GM15510 (cell line): ENCODE results near the gene PURB.

Source experiments
- POLR2A ChIP-seq: IDR thresholded peaks from 3 replicates; pipeline ENCODE4 v1.6.1; 2011; ENCODE audit warnings: borderline replicate concordance; ENCODE audit not compliant: insufficient read length; ENCODE audit errors: extremely low read depth

The PURB gene

DNA sequence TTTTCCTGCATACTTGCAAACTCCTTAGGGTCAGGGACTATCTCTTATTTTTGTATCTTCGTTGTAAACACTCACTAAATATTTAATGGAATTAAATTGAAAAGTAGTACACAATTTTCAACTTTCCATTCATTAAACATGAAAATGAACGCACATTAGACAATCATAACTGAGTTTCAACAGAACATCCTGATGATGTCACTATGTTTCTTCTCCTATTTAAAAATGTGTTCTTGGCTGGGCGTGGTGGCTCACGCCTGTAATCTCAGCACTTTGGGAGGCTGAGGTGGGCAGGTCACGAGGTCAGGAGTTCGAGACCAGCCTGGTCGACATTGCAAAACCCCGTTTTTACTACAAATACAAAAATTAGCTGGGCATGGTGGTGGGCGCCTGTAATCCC is 14.1 kb upstream of the PURB start:
- TF ChIP-seq POLR2A = no peak

DNA sequence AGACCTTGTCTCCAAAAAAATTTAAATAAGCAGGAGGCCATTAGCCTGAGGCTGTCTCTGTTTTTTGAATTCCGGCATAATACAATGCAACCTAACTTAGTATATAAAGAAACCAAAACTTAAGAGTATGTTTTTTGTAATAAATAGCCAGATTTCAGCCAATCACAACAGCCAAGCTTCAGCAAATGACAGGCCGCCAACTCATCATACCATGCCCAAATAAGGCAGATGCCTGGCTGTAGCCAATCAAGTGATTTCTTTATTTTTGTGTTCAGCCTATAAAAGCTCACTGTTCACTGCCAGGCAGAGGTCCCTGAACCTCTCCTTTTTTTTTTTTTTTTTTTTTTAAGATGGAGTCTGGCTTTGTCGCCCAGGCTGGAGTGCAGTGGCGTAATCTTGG is 12.7 kb upstream of the PURB start:
- no peak for TF ChIP-seq POLR2A

DNA sequence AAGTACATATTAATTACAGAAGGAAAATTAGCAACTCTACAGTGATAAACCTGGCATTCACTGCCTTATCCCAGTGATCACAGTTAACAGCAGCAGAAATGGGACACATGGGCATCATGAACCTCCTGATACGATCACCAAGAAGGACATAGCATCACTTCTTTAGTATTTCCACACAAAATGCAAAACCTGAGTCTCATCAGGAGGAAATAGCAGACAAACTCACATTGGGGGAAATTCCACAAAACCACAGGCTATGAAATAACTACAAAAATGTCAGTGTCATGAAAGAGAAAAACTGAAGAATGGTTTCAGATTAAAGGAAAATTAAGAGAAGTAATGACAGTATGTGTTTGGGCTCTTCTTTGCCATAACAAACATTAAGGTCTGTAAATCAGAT is 12.0 kb upstream of the PURB start:
- no peak for TF ChIP-seq POLR2A

DNA sequence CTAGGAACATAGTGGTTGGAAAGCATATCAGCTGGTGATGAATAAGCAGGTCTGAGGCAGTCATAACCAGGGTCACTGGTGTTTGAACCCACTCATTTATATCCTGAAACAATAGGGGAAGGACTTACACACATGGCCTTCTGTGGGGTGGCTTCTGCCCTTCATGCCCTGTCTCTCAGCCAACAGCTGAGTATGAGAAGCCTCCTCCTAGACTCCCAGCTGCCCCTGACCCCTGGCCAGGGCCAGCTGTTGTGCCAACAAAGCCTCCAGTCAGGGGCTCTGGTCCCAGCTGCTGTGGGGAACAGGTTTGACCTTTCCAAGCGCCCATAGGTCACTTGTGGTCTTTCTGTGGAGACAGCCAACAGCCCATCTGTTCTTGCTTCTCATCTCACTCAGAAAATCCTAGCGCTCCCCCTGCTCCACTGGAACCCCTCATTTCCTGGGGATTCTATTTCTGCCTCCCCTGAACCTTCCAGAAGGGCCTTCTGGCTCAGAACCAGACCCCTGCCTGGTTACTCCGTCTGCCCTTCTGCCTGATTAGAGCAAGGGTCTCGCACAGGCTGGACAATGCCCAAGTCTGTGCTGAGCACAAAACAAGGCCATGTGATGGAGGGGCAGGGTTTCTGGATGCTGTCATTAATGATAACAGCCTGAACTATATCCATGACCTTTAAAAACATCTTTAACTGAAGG is 9.7 kb upstream of the PURB start:
- TF ChIP-seq POLR2A = no peak

DNA sequence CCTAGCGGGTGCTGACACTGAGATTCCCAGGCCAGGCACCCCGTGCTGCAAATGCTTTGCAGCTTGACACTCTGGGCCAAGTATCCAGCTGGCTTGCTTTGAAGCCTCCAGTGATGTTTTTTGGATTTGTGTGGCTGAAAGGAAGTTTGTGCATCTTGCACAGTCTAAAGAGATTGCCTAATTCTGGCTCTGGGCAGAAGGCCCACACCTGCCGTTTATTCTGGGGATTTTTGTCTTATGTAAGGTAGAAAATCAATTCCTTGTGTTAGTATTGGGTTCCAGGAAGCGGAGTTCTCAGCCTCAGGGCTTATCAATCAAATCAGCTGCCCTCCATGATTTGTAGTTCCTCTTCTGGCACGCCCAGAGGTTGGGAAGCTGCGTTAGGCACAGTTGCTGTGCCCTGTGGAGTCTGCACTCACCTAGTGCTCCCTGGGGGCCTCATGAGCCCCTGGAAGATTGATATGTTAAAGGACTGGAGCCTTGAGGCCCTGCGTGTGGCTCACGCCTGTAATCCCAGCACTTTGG is 8.4 kb upstream of the PURB start:
- TF ChIP-seq POLR2A = no peak

DNA sequence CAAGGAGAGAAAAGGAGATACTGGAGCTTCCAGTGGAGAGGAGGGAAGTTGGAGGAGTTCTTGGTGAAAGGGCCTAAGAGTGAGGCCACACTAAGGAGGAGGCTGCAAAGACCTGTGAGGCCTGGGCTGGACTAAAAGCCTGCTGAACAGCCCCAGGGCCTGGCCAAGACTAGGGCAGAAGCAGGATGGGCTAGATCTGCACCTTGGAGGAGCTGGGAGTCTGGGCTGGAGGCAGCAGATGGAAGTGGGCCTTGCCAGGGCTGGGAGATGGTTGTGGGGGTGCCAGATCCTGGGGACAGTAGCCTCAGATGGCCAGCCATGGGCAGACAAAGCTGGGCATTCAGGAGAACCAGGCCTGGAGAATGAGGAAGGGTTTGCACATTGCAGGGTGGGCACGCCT is 6.5 kb upstream of the PURB start:
- no peak for TF ChIP-seq POLR2A

DNA sequence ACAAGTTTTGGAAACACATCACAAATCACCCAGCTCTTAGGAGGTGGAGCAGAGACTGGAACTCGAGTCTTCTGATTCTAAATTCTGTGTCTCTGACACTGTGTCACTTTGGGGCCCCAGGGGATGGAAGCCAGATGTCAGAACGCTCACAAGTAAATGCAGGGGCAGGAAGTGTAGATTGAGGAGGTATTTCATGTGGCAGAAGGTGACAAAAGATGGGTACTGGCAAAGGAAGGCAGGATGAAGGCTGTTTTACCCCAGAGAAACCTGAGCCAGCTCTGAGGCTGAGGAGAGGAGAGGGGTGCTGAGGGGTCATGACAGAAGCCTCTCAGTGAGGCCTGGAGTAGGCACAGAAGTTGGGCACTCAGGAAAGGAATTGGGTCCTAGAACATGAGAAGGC is 6.0 kb upstream of the PURB start:
- TF ChIP-seq POLR2A = no peak

DNA sequence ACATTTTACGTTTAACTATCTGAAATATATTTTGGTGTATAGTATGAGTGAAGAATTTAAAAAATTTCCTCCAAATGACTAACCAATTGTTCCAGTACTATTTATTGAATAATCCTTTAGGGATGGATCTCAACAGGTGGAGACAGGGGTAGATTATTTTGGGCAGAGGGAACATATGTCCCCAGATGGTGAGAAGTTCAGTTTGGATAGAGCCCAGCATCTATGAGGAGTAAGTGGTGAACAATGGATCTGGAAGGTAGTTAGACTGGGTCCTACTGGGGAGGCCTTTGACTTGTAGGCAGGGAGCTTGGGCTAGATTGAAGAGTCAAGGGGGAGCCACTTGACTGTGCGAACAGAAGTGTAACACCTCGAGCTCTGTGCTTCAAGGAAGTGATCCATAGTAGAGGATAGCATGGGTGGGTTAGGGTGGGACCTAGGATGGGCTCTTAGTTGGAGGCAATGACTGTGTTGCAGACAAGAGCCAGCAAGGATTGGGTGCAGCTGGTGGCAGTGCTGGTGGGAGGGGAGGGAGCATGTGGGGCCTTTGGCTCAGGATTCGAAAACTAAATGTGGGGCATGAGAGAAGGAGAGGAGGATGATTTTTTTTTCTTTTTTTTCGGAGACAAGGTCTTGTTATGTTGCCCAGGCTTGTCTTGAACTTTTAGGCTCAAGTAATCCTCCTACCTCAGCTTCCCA is 3.9 kb upstream of the PURB start:
- no peak for TF ChIP-seq POLR2A

DNA sequence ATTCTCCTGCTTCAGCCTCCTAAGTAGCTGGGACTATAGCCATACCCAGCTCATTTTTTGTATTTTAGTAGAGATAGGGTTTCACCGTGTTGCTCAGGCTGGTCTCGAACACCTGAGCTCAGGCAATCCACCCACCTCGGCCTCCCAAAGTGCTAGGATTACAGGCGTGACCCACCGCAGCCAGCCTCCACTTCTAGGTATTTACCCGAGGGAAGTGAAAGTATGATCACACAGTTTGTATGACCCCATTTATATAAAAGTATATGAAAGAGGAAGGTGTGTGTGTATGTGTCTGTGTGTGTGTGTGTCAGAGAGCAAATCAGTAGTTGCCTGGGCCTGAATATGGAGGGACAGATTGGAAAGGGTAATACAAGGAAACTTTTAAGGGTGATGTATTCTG is 2.0 kb upstream of the PURB start:
- TF ChIP-seq POLR2A = no peak

DNA sequence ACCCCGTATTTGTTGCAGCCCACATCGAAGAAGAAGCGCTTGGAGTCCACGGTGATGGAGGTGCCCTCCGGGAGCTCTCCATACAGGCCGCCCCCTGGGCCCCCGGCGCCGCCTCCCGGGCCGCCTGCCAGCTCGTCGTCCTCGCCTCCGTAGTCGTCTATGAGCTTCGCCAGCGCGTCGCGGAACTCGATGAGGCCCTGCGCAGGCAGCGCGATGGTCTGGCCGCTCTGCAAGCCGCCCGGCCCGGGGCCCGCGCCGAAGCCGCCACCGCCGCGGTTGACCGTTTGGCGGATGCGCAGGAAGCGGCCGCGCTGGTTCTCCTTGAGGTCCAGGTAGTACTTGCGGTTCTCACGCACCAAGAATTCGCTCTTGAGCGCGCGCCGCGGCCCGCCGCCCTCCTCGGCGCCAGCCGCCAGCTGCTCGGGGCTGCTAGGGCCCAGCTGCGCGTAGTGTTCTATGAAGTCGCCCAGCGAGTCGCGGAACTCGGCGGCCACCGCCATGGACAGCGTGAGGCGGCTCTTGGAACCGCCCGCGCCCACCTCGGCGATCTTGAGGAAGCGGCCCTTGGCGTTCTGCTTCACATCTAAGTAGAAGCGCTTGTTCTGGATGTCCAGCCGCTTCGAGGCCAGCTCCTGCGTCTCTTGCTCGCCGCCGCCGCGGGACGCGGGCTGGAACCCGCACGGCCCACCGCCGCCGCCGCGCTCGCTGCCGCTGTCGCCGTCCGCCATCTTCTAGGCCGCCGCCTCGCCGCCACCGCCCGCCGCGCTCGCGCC is 523 bp downstream of the PURB start:
- TF ChIP-seq POLR2A = peak; percentile 14

DNA sequence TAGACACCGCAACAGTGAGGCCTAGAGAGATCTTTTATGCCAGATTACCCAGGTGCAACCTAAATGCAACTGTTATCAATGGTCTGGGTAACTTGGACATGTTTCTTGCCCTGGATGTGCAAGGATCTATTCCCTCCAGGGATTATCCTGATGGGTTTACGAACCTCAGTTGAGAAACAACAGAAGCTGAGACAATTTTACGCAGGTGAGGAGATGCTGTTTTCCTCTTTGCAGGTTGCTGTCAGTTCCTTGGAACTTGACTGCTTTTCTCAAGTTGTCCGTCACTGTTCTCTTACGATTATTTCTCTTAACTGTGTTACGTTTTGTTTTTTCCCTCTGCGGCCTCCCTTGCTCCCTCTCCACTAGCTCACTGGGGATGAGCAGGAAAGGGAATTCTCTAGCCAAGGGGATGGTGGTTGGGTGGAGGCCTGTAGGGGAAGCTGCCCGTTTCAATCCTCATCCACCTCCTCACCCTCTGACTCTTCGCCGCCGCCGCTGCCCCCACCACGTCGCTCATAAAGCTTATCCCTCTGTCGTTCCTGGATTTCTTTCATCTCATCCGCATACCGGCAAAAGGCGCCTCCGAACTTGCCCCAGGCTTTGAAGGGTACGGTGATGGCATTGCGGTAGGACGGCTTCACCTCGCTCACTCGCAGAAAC is 1.2 kb downstream of the PURB start:
- no peak for TF ChIP-seq POLR2A

DNA sequence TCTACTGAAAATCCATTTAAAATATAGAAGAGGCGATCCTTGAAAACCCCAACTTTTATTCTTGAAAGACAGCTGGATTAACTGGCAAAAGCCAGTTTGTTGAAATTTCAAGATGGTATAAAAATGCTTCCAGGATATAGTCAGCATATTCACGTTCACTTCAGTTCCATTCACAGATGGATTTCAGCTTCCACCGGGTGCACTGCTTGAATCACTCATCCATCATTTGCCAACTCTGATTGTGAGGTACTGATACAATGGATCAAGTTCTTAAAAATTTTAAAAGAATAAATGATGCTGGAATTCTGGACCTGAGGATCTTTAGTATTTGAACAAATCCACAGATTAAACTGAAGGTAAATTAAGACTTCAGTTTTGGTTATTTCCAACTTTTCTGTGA is 2.4 kb downstream of the PURB start:
- no peak for TF ChIP-seq POLR2A

DNA sequence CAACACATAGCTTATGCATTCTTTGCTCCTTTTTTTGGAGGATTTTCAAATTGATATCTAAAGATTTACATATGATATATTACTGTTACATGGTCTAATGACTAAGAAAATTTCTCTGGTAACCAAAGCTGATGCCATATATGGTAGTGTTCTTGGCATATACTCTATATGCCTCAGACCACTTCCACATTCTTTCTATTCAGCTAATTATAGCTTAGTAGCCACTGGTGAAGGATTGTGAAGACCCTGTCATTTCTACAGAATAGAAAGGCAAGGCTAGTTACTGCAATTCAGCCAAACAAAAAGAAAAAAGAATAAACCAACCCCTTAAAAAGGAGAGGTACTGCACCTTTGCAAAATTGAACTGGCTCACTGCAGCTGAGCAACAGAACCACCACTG is 3.7 kb downstream of the PURB start:
- TF ChIP-seq POLR2A = no peak

DNA sequence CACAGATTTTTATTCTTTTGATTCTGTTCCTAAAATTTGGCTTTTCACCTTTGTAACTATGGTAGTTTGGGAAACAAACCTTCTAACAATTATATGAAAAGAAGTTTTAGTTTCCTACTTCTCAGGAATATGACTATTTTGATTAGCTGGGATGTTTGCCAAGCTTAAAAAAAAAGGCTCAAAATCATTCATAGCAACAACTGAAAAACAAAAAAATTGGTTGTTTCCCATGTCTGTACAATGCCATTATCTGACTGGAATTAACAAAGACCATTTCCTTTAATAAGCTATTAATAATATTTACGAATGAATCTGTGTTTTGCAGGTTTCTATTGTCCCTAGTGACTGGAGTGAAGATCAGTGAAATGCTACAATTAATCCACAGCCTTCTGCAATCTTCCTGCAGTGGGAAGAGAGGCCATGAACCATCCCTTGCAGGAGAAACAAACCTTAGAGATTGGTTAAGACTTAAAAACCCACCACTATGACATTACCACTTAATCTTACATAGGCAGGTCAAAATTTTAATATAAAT is 4.2 kb downstream of the PURB start:
- no peak for TF ChIP-seq POLR2A

DNA sequence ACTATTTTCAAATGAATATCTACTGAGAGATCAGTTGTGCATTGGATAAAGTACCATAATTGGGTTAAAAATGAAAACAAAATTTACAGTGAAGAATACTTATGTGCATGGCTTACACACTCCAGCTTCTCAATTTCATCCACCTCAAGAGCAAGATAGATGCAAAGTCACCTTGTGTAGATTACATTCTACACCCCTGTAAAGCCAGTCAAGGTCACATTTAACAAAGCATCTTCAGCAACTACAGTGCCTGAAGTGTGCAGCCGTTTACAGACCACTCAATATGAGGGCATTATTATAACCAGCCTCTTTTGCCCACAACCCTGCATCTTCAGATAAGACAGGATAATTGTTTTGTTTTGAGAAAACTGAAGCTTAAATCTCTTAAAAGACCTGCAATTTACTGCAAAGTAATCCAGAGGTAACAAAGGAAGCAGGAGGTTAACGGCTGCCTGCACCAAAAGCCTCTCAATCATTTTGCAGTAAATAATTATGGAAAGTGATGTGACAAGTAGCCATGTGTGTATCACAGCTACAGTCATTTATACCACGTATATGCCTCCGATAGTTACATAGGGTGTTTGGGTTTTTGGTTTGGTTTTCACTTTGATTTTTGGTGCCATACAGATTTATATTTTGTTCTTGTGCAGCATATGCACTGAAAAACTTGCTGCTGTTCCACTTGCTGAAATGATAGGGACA is 4.9 kb downstream of the PURB start:
- no peak for TF ChIP-seq POLR2A

DNA sequence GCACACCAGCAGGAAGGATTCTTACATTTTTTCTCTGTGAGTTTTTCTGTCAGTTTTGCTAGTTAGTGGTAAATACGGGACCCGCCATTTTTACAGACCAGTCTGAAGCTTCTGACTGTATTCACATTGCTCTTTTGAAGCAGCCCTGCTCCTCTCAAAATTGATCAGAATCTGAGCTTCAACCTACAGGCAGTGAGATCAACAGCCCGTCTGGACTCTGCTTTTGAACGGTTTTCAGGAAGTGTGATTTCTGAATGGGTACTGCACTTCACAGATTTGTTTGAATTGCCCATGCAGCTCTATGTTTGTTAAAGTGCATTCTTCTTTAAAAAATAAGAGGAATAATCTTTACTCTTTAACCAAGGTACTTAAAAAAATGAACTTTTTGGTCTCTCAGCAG is 8.9 kb downstream of the PURB start:
- TF ChIP-seq POLR2A = no peak
